OCI-LY1 (cell line): ENCODE data around the gene S1PR5.

Source experiments
- CTCF ChIP-seq: fragments of 200-600 bp; sonication (generic), shearing (Covaris generic); IDR thresholded peaks from 2 replicates; pipeline ENCODE4 v1.5.1; 2017; ENCODE audit warnings: mild to moderate bottlenecking, antibody characterized with exemption, low read length, moderate library complexity, mixed read lengths
- EZH2 ChIP-seq: fragments of 200-600 bp; sonication (generic), shearing (Covaris generic); IDR thresholded peaks from 2 replicates; pipeline ENCODE4 v1.8.0; 2017; ENCODE audit warnings: borderline replicate concordance, mixed run types, mild to moderate bottlenecking, antibody characterized with exemption, low read length, moderate library complexity, mixed read lengths

GRCh38 chr19:10537668-10538067, 20.4 kb upstream of the S1PR5 start:
- TF ChIP-seq CTCF (no peak), EZH2 (no peak)
